22Rv1 (cell line): ENCODE data around the gene AAGAB.

ENCODE experiments used
- H3K27ac ChIP-seq: fragments of 450-650 bp; 2 replicates; pipeline ENCODE4 v1.5.1; 2017
- ZFX ChIP-seq: fragments of 450-650 bp; IDR thresholded peaks from 2 replicates; pipeline ENCODE4 v1.6.1; 2017; ENCODE audit warnings: antibody characterized with exemption, borderline replicate concordance
- TF ChIP-seq, protein P1 (sequence below): fragments of 450-650 bp; IDR thresholded peaks from 2 replicates; pipeline ENCODE4 v1.5.1; 2017; ENCODE audit warnings: mild to moderate bottlenecking

The AAGAB gene

GRCh38 chr15:67281714-67282113, 27.3 kb upstream of the AAGAB start:
- TF ChIP-seq, protein P1, sequence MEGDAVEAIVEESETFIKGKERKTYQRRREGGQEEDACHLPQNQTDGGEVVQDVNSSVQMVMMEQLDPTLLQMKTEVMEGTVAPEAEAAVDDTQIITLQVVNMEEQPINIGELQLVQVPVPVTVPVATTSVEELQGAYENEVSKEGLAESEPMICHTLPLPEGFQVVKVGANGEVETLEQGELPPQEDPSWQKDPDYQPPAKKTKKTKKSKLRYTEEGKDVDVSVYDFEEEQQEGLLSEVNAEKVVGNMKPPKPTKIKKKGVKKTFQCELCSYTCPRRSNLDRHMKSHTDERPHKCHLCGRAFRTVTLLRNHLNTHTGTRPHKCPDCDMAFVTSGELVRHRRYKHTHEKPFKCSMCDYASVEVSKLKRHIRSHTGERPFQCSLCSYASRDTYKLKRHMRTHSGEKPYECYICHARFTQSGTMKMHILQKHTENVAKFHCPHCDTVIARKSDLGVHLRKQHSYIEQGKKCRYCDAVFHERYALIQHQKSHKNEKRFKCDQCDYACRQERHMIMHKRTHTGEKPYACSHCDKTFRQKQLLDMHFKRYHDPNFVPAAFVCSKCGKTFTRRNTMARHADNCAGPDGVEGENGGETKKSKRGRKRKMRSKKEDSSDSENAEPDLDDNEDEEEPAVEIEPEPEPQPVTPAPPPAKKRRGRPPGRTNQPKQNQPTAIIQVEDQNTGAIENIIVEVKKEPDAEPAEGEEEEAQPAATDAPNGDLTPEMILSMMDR: no peak
- no peak for TF ChIP-seq ZFX
- no peak overlapping the region for H3K27ac ChIP-seq

- H3K27ac ChIP-seq: no peak overlapping the region
- TF ChIP-seq, protein P1: no peak
- no peak for TF ChIP-seq ZFX
Measured at GRCh38 chr15:67280217-67280616, 25.8 kb upstream of the AAGAB start.

- no peak overlapping the region for H3K27ac ChIP-seq
- no peak for TF ChIP-seq ZFX
- TF ChIP-seq, protein P1: no peak
Measured at GRCh38 chr15:67276666-67277065, 22.2 kb upstream of the AAGAB start.

DNA sequence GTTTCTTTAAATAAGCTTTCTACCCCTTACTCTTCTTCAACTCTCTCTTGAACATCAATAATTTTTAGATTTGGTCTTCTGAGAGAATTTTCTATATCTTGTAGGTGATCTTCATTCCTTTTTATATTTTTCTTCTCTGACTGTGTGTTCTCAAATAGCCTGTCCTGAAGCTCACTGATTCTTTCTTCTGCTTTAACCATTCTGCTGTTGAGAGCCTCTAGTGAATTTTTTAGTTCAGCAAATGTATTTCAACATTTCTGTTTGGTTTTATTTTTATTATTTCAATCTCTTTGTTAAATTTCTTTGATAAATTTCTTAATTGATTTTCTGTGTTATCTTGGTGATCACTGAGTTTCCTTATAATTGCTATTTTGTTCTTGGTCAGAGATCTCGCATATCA, 19.8 kb upstream of the AAGAB start:
- TF ChIP-seq, protein P1: no peak
- no peak for TF ChIP-seq ZFX
- no peak overlapping the region for H3K27ac ChIP-seq

DNA sequence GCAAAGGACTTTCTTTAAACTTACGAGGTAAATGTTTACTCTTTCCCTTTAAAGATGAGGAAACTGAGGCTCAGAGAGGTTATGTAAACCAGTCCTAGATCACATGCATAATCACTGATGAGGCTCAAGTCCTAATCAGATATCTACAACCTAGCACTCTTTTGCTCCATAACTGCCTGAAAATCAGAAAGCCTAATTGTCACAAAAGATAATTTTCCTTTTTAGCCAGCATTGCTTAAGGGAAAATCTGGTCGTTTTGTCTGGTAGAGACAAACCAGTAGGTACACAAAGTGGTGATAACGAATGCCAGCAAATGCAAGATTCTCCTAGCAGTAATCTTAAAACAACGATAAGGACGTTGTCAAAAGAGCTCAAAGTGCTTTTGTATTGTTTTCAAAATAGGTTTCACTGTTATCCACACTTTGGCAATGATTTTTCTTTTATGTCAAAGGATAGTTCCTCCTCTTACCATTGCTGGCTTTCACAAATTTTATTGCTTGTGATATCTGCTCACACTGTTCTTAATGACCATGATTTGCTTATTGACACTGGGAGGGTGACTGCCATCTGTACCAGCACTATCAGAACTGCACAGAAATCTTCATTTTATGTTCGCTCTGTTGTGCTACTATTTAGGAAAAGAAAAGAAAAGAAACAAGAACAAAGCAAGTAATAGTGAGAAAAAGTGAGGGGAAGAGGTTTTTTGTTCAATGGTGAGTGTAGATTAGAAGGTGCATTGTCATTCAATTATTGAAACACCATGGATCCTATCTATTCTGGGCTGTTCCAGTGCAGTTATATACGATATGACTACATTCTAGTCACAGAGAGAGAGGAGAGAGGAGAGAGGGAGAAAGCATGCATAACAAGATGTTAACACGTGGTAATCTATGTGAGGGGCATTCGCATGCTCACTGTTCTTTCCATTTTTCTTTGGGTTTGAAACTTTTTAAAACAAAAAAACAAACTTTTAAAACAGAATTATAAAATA, 13.8 kb upstream of the AAGAB start:
- no peak overlapping the region for H3K27ac ChIP-seq
- TF ChIP-seq, protein P1: no peak

DNA sequence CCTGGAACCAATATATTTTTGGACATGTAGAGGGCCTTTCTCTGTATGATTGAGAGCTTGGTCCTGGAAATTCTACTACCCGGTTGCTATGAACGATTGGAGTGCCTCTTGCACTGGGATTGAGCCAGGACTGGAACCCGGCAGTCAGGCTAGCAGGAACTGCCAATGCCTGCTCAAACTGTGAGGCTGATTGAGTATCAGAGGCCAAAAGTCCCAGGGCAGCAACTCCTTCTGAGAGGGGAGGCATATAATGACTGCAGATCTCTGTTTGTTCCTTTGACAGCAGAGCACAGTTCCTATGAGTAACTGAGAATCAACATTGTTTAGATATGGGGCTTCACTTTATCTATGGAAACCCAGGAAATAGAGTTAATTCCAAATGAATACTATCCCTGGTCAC, 13.0 kb upstream of the AAGAB start:
- TF ChIP-seq, protein P1: no peak
- TF ChIP-seq ZFX: no peak
- no peak overlapping the region for H3K27ac ChIP-seq

DNA sequence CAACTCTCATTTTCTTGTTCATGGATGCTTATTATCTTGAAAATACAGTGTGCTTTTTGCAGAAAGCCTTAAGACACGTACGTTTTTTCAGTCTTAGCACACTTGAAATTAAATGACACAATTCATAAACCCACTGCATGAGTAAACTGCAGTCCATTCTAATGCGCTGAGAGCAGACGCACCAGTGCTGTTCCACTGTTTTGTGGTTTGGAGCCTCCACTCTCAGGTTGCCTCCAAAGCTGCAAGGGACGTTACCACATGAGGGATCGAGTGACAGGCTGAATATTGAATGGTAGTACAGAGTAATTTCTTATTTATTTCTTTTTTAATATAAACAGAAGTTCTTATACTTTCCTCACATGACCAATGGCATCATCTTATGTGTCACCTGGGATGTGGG, 12.4 kb upstream of the AAGAB start:
- no peak for TF ChIP-seq ZFX
- TF ChIP-seq, protein P1: no peak
- no peak overlapping the region for H3K27ac ChIP-seq
